ENCODE results near the gene UBE2G2. TPM values are rescaled to one million over a fixed set of nuclear protein-coding genes. Genes with fewer than 3 reads are reported as not detected.

The UBE2G2 gene
- total RNA-seq, 6 donors from 2014 or later = 74.4 to 218 (median 80.1) TPM

- Histone ChIP-seq H3K9me3 (no peaks in the 10 kb centered on the region), H3K4me3 (no peak overlapping the region), H3K4me1 (no peaks in the 10 kb centered on the region), H3K36me3 (no peaks in the 10 kb centered on the region), H3K27me3 (no peaks in the 10 kb centered on the region), H3K27ac (no peak overlapping the region)
- DNase-seq (no peak), ATAC-seq (ENCODE audit: low FRiP score in 2 of 2) (no peak)
- TF ChIP-seq POLR2A (IDR thresholded peaks at IDR 0.05) (no peak), EP300 (IDR thresholded peaks at IDR 0.05) (no peak)
- TF ChIP-seq, protein P1, sequence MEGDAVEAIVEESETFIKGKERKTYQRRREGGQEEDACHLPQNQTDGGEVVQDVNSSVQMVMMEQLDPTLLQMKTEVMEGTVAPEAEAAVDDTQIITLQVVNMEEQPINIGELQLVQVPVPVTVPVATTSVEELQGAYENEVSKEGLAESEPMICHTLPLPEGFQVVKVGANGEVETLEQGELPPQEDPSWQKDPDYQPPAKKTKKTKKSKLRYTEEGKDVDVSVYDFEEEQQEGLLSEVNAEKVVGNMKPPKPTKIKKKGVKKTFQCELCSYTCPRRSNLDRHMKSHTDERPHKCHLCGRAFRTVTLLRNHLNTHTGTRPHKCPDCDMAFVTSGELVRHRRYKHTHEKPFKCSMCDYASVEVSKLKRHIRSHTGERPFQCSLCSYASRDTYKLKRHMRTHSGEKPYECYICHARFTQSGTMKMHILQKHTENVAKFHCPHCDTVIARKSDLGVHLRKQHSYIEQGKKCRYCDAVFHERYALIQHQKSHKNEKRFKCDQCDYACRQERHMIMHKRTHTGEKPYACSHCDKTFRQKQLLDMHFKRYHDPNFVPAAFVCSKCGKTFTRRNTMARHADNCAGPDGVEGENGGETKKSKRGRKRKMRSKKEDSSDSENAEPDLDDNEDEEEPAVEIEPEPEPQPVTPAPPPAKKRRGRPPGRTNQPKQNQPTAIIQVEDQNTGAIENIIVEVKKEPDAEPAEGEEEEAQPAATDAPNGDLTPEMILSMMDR (IDR thresholded peaks at IDR 0.05) = no peak
- WGBS, 2 donors = 85 to 87% methylated on average over 6 to 7 of the region's 7 CpGs
These were observed 71.6 kb downstream of the UBE2G2 start for GRCh38 chr21:44730028-44730395.

DNA sequence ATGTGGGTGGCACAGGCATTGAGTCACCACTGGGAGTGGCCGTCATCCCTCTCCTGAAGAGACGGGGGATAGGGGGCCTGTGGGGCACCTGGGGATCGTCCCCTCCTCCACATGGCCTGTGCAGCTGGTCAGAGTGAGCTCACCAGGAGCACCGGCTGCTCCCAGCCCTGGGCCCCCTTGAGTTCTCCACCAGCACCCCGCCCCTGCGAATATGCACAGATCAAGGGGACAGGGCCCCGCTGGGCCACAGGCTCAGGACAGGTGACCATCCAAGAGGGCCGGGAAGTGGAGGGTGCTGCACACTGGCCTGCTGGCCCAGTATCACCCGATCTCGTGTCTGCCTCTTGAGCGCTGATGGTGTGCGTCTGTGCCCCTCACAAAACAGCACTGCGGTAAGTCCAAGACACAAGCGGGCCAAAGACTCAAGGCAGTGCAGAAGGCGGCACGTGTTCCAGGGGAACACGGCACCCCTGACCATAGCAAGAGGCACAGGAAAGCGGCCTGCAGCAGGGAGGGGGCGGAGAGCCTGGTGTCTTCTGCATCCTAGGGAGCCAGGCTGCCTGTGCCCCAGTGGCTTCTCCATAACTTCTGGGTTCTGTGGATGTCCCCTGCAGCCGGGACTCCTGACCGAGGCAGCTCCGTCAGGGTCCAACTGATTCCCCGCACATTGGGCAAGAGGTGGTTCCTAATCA lies 72.1 kb downstream of the UBE2G2 start:
- Histone ChIP-seq H3K4me1 (no peaks in the 10 kb centered on the region), H3K27me3 (peaks cover 0 to 2% (median 0%) of the 10 kb centered on the region in 4 donors), H3K27ac (no peak overlapping the region), H3K9me3 (no peaks in the 10 kb centered on the region), H3K36me3 (no peaks in the 10 kb centered on the region), H3K4me3 (no peak overlapping the region)
- TF ChIP-seq POLR2AphosphoS5 (IDR thresholded peaks at IDR 0.05) (no peak), EP300 (IDR thresholded peaks at IDR 0.05) (no peak), POLR2A (IDR thresholded peaks at IDR 0.05) (no peak)
- TF ChIP-seq, protein P1 (IDR thresholded peaks at IDR 0.05) = no peak
- 88 to 92% methylated on average over 16 to 21 of the region's 23 CpGs for WGBS, 2 donors
- ATAC-seq (ENCODE audit: low FRiP score in 2 of 2) (no peak), DNase-seq (peak in 1 of 2 donors; percentile 69)

- Histone ChIP-seq H3K4me1 (no peaks in the 10 kb centered on the region), H3K36me3 (no peaks in the 10 kb centered on the region), H3K27me3 (peaks cover 0 to 9% (median 2%) of the 10 kb centered on the region in 4 donors), H3K9me3 (no peaks in the 10 kb centered on the region), H3K4me3 (no peak overlapping the region), H3K27ac (no peak overlapping the region)
- TF ChIP-seq EP300 (IDR thresholded peaks at IDR 0.05) (no peak), POLR2A (IDR thresholded peaks at IDR 0.05) (no peak), POLR2AphosphoS5 (IDR thresholded peaks at IDR 0.05) (no peak)
- TF ChIP-seq, protein P1 (IDR thresholded peaks at IDR 0.05) = no peak
- 80 to 87% methylated on average over 14 of the region's 14 CpGs for WGBS, 2 donors
- ATAC-seq (ENCODE audit: low FRiP score in 2 of 2) (no peak), DNase-seq (no peak)
These were observed 72.9 kb downstream of the UBE2G2 start for GRCh38 chr21:44728716-44729115.

GRCh38 chr21:44727757-44728156 lies 73.9 kb downstream of the UBE2G2 start:
- WGBS, 2 donors = 67 to 74% methylated on average over 4 to 9 of the region's 9 CpGs
- Histone ChIP-seq H3K36me3 (no peaks in the 10 kb centered on the region), H3K4me1 (peaks cover 0 to 8% (median 0%) of the 10 kb centered on the region in 4 donors), H3K27ac (no peak overlapping the region), H3K27me3 (peaks cover 0 to 14% (median 10%) of the 10 kb centered on the region in 4 donors), H3K9me3 (no peaks in the 10 kb centered on the region), H3K4me3 (no peak overlapping the region)
- ATAC-seq (ENCODE audit: low FRiP score in 2 of 2) (no peak), DNase-seq (no peak)
- no peak for TF ChIP-seq EP300 (IDR thresholded peaks at IDR 0.05)
- TF ChIP-seq POLR2AphosphoS5 (IDR thresholded peaks at IDR 0.05) = no peak
- TF ChIP-seq POLR2A (IDR thresholded peaks at IDR 0.05) = no peak
- TF ChIP-seq, protein P1 (IDR thresholded peaks at IDR 0.05) = no peak

DNA sequence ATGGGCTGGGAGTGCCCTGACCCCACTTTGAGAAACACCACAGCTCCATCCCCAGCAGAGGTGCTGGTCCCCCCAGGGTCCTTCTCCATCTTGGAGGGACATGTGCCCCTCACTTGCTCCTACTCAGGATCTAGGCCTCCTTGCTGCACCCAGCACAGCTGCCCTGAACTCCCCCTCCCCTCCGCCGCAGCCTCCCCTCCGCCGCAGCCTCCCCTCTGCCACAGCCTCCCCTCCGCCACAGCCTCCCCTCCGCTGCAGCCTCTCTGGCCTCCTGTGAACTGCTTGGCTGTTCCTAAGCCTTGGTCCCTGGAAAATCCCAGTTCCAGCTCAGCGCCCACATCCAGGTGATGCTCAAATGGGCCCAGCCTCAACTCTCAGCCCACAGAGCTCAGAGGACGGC lies 74.3 kb downstream of the UBE2G2 start:
- H3K4me1 ChIP-seq = peaks cover 0 to 8% (median 0%) of the 10 kb centered on the region in 4 donors
- no peaks in the 10 kb centered on the region for H3K9me3 ChIP-seq
- peaks cover 0 to 14% (median 10%) of the 10 kb centered on the region in 4 donors for H3K27me3 ChIP-seq
- H3K27ac ChIP-seq = no peak overlapping the region
- TF ChIP-seq, protein P1 (IDR thresholded peaks at IDR 0.05) = no peak
- TF ChIP-seq EP300 (IDR thresholded peaks at IDR 0.05) (no peak), POLR2A (IDR thresholded peaks at IDR 0.05) (no peak), POLR2AphosphoS5 (IDR thresholded peaks at IDR 0.05) (no peak)
- no peaks in the 10 kb centered on the region for H3K36me3 ChIP-seq
- ATAC-seq (ENCODE audit: low FRiP score in 2 of 2) (no peak), DNase-seq (peak in 1 of 2 donors; percentile 33)
- H3K4me3 ChIP-seq = no peak overlapping the region
- WGBS, 2 donors = 93 to 95% methylated on average over 7 to 8 of the region's 8 CpGs

Measured in upper lobe of left lung (tissue), 6 donors.